ENCODE results near the gene KCTD14. TPM values are rescaled to one million over a fixed set of nuclear protein-coding genes. Genes with fewer than 3 reads are reported as not detected.

KCTD14 gene
- total RNA-seq, 1 experiment from 2014 or later, result 12.6 TPM

- H3K36me3 Mint-ChIP-seq, result peaks cover 5% of the 10 kb centered on the region
- H3K27ac Mint-ChIP-seq, result peak within 1 kb of the TSS; percentile 96
- peak; percentile 99 for ATAC-seq
- no peaks in the 10 kb centered on the region for H3K9me3 Mint-ChIP-seq
- peak; percentile 99 for DNase-seq (ENCODE audit: low spot score)
- CTCF ChIA-PET, result interaction anchor here (0.6 to 2.5 kb wide), 17 partner anchors 10 to 651 kb away, joined by 3 to 23 read pairs (median 3); partner anchors contain the start of gene ALG8
- POLR2A ChIA-PET, result interaction anchor here (0.6 to 1.6 kb wide), 12 partner anchors 22 to 972 kb away, joined by 3 to 17 read pairs (median 4); partner anchors contain the start of genes AAMDC, ALG8, NDUFC2 and RSF1
- H3K4me1 Mint-ChIP-seq, result peaks cover 12% of the 10 kb centered on the region
- TF ChIP-seq CREM (CRISPR knock-in tag; IDR thresholded peaks at IDR 0.05) (peak; percentile 69; the same call in 1 of the 2 replicates), E2F5 (CRISPR knock-in tag; IDR thresholded peaks at IDR 0.05) (no peak; the same call in 1 of the 2 replicates), FOXK1 (CRISPR knock-in tag; IDR thresholded peaks at IDR 0.05) (peak; percentile 94), OVOL2 (CRISPR knock-in tag; IDR thresholded peaks at IDR 0.05; ENCODE audit: borderline replicate concordance) (no peak), ARID4B (CRISPR knock-in tag; IDR thresholded peaks at IDR 0.05; ENCODE audit: borderline replicate concordance) (peak; percentile 37; the same call in 1 of the 2 replicates), MYBL2 (CRISPR knock-in tag; IDR thresholded peaks at IDR 0.05) (peak; percentile 59; the same call in 1 of the 2 replicates), IRF2 (CRISPR knock-in tag; IDR thresholded peaks at IDR 0.05; ENCODE audit: borderline replicate concordance, low read depth) (no peak), TEAD1 (CRISPR knock-in tag; IDR thresholded peaks at IDR 0.05) (peak; percentile 63; the same call in 1 of the 2 replicates), SP1 (CRISPR knock-in tag; conservative IDR thresholded peaks at IDR 0.05) (peak; percentile 92), PRRX2 (CRISPR knock-in tag; IDR thresholded peaks at IDR 0.05) (no peak), MAX (CRISPR knock-in tag; IDR thresholded peaks at IDR 0.05) (peak; percentile 65; the same call in 1 of the 2 replicates), CREB1 (CRISPR knock-in tag; IDR thresholded peaks at IDR 0.05) (no peak), FOXP1 (CRISPR knock-in tag; IDR thresholded peaks at IDR 0.05; ENCODE audit: borderline replicate concordance) (peak; percentile 39; the same call in 1 of the 2 replicates), NFYB (CRISPR knock-in tag; conservative IDR thresholded peaks at IDR 0.05; ENCODE audit: low read depth) (peak; percentile 94), GABPB1 (CRISPR knock-in tag; IDR thresholded peaks at IDR 0.05) (peak; percentile 48), PRDM15 (CRISPR knock-in tag; IDR thresholded peaks at IDR 0.05) (peak; percentile 98), ETV6 (CRISPR knock-in tag; IDR thresholded peaks at IDR 0.05) (peak; percentile 82), ZNF281 (CRISPR knock-in tag; IDR thresholded peaks at IDR 0.05) (0 out of 2 replicates have a peak, but pooled peaks have one; percentile 47), NR2C2 (CRISPR knock-in tag; IDR thresholded peaks at IDR 0.05) (peak; percentile 84), FOXP4 (CRISPR knock-in tag; IDR thresholded peaks at IDR 0.05) (0 out of 2 replicates have a peak, but pooled peaks have one; percentile 10), ZMAT4 (CRISPR knock-in tag; IDR thresholded peaks at IDR 0.05) (no peak)
- H3K27me3 Mint-ChIP-seq (ENCODE audit: low read depth), result no peaks in the 10 kb centered on the region
- H3K4me3 Mint-ChIP-seq, result peak within 1 kb of the TSS; percentile 98
These were observed 28.4 kb downstream of the KCTD14 start, which contains the start of gene INTS4 for GRCh38 chr11:77994434-77995362. INTS4 (minus strand) TSS chr11:77994668; CDS start chr11:77994643, 25 bp downstream.

Data from WTC11 (cell line).